K562 (cell line): Measurements from ENCODE around the gene CNOT2. TPM values are rescaled to one million over a fixed set of nuclear protein-coding genes. Genes with fewer than 3 reads are reported as not detected.

Source experiments
- BHLHE40 ChIP-seq: IDR thresholded peaks from 2 replicates; pipeline ENCODE4 v1.6.1; 2011; ENCODE audit warnings: low read length, improper control_type of control experiment
- GMEB1 ChIP-seq: fragments of 250-450 bp; sonication (Bioruptor Pico); IDR thresholded peaks from 2 replicates; pipeline ENCODE4 v1.4.0; 2020; ENCODE audit warnings: mild to moderate bottlenecking
- HOMEZ ChIP-seq: fragments of 250-450 bp; sonication (Bioruptor Pico); IDR thresholded peaks from 2 replicates; pipeline ENCODE4 v1.4.0; 2020; ENCODE audit warnings: mild to moderate bottlenecking, moderate library complexity
- NFATC3 ChIP-seq: fragments of 450-650 bp; IDR thresholded peaks from 2 replicates; pipeline ENCODE4 v1.6.1; 2017; ENCODE audit warnings: mild to moderate bottlenecking
- RBBP5 ChIP-seq: fragments of 200-600 bp; sonication (generic); IDR thresholded peaks from 2 replicates; pipeline ENCODE4 v1.6.1; 2012; ENCODE audit warnings: borderline replicate concordance, mild to moderate bottlenecking, low read length, control low read depth, inconsistent platforms; ENCODE audit not compliant: insufficient read depth, poor library complexity, severe bottlenecking
- SFPQ ChIP-seq: fragments of 200-400 bp; formaldehyde crosslinking; IDR thresholded peaks from 2 replicates; pipeline ENCODE4 v1.6.1; 2017; ENCODE audit warnings: mild to moderate bottlenecking, low read depth, low read length, moderate library complexity
- ZC3H11A ChIP-seq: IDR thresholded peaks from 2 replicates; pipeline ENCODE4 v1.6.1; 2012; ENCODE audit warnings: low read depth, low read length, improper control_type of control experiment
- ZNF407 ChIP-seq: fragments of 450-650 bp; IDR thresholded peaks from 2 replicates; pipeline ENCODE4 v1.6.1; 2016; ENCODE audit warnings: low read depth
- ZNF551 ChIP-seq: fragments of 250-450 bp; sonication (Bioruptor Pico); IDR thresholded peaks from 2 replicates; pipeline ENCODE4 v1.5.0; 2021; ENCODE audit warnings: mild to moderate bottlenecking, moderate library complexity
- polyA plus RNA-seq, 8 experiments: library from polyadenylated mRNA; depleted of rRNA in 4 of 8; stranded (reverse) in 5 of 8; unstranded in 3 of 8; fragments of >200 nt; fragmentation: Nextera tagmentation in 2 of 8; fragmentation: Illumina TruSeq in 1 of 8; extraction: Ambion mirVana in 2 of 8; extraction: Trizol in 1 of 8; gene quantifications; 2 replicates each; pipeline versions ENCODE4 v1.2.1 to v1.2.3, GENCODE V29; 2011 to 2014; ENCODE audit warnings: inconsistent platforms in 1 of 8, missing spikeins in 1 of 8
- total RNA-seq, 7 experiments: library from RNA; depleted of rRNA in 6 of 7; stranded (reverse); fragments of >200 nt in 6 of 7; fragmentation: Illumina TruSeq in 2 of 7; extraction: Trizol in 2 of 7; gene quantifications; 2 replicates each; pipeline versions ENCODE4 v1.2.1 to v1.2.3, GENCODE V29; 2011 to 2021; ENCODE audit warnings: low replicate concordance in 1 of 7

CNOT2 gene
- total and polyA plus RNA-seq, 9 of the 15 experiments (the other 6 are each of a cell fraction or from before 2014, with no cell fraction given): 43.6 to 119 (median 84.4) TPM

- TF ChIP-seq ZNF407: no peak
- no peak for TF ChIP-seq HOMEZ (CRISPR knock-in tag)
- no peak for TF ChIP-seq BHLHE40
- TF ChIP-seq ZNF551: no peak
- TF ChIP-seq RBBP5: no peak
- no peak for TF ChIP-seq SFPQ
- TF ChIP-seq NFATC3: no peak
- TF ChIP-seq GMEB1 (CRISPR knock-in tag): no peak
- no peak for TF ChIP-seq ZC3H11A
These were observed 116.4 kb downstream of the CNOT2 start (continued) for GRCh38 chr12:70359458-70360197.
